Heart left ventricle (tissue), 13 donors: ENCODE data around the gene SDR39U1.

Experiments
- CTCF ChIP-seq, 12 donors: fragments of 200-600 bp; sonication (generic) in 4 of 12; IDR thresholded peaks; one replicate each; pipeline versions ENCODE4 v1.5.0 to v1.8.0; 2018 to 2022; ENCODE audit warnings: antibody characterized with exemption in 12 of 12, mild to moderate bottlenecking in 5 of 12
- POLR2A ChIP-seq, 2 donors: fragments of 450-650 bp; IDR thresholded peaks; one replicate each; pipeline ENCODE4 v1.6.1; 2017; ENCODE audit warnings: antibody characterized with exemption in 2 of 2, mild to moderate bottlenecking in 2 of 2, moderate library complexity in 2 of 2
- donor health status: ischemic (EF 13 %, LVEDD 7.1; RV severe dilation, severe dysfunction).
- donor health status: DM: no; HTN: yes; CAD: no.
- donor health status: DM: no; HTN: no; CAD: no.
- donor health status: ischemic (EF 25% LVEDD 6.9; RV normal size, moderate dysfunction).
- donor health status: ischemic (EF 25% LVEDD 5.7; RV mildly dilated, moderate dysfunction).
- donor health status: ischemic (EF 35%, LVEDD 5.7; RV mildly dilated, moderate dysfunction).
- donor health status: nonischemic (EF 11% LVEDD 7.7; RV severe dilation, severe dysfunction).
- donor health status: DM: yes; HTN: yes; CAD: no.
- donor health status: PGD.
- donor health status: ischemic (EF 29% LVEDD 5.4; RV normal size, mild dysfunction).
- donor health status: nonischemic (EF 23%, LVEDD 6.1; RV moderate dilation, normal function).

- TF ChIP-seq CTCF (IDR thresholded peaks at IDR 0.05) (no peak), POLR2A (IDR thresholded peaks at IDR 0.05) (no peak)
Measured at GRCh38 chr14:24416932-24417619, 25.5 kb downstream of the SDR39U1 start.
